ENCODE results near the gene PARVB.

DNA sequence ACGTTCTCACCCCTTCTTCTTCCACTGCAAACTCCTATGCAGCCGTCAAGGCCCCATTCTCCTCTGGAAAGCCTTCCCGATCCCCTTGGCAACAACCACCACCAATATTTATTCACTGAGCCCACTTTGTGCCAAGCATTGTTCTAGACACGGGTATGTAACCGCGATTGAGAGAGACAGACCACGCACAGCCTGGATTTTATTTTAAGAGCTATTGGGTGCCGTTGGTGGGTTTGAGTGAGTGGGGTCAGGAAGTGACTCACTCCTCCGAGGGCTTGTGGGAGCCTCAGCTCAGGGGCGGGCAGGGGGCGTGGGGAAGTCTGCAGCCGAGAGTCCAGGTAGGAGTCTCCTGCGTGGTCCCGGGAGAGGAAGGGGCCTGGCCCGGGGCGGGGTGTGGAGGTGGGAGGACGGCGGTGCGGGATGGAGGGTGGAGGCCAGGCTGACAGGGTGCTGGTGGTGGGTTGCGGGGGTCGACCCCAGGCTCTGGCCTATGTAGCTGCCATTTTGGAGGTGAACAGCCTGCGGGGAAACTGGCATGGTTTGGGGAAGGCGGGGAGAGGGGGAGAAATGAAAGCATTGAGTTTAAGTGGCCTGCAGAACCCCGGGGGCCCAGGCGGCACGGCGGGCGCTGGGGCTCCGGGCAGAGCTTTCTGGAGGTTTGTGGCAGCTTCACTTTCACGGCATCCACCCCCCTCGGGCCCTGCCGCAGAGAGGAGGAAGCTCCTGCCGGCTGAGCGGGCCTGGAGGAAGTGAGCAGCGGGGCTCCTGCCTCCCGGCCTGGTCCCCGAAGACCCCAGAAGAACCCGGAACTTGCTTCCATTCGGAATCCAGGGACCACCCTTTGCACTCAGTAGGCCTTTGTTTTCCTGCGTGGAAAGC is 157.2 kb downstream of the PARVB start:
- TF ChIP-seq, protein P1, sequence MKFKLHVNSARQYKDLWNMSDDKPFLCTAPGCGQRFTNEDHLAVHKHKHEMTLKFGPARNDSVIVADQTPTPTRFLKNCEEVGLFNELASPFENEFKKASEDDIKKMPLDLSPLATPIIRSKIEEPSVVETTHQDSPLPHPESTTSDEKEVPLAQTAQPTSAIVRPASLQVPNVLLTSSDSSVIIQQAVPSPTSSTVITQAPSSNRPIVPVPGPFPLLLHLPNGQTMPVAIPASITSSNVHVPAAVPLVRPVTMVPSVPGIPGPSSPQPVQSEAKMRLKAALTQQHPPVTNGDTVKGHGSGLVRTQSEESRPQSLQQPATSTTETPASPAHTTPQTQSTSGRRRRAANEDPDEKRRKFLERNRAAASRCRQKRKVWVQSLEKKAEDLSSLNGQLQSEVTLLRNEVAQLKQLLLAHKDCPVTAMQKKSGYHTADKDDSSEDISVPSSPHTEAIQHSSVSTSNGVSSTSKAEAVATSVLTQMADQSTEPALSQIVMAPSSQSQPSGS (tag by site-specific recombination; IDR thresholded peaks at IDR 0.05; ENCODE audit: low read depth): no peak
- TF ChIP-seq ZNF785 (tag by site-specific recombination; IDR thresholded peaks at IDR 0.05) (no peak), REST (tag by site-specific recombination; IDR thresholded peaks at IDR 0.05) (no peak), CTCF (tag by site-specific recombination; IDR thresholded peaks at IDR 0.05) (no peak), ELK4 (IDR thresholded peaks at IDR 0.05; ENCODE audit: borderline replicate concordance, low read depth, low read length) (no peak), REPIN1 (tag by site-specific recombination; IDR thresholded peaks at IDR 0.05; ENCODE audit: low read depth) (no peak), RBAK (tag by site-specific recombination; IDR thresholded peaks at IDR 0.05) (no peak), KLF10 (tag by site-specific recombination; IDR thresholded peaks at IDR 0.05) (no peak), ZNF510 (tag by site-specific recombination; IDR thresholded peaks at IDR 0.05; ENCODE audit: insufficient replicate concordance) (no peak), ZNF10 (tag by site-specific recombination; IDR thresholded peaks at IDR 0.05) (no peak)

Data from HEK293 (cell line).